ENCODE results near the gene MATK. TPM values are rescaled to one million over a fixed set of nuclear protein-coding genes. Genes with fewer than 3 reads are reported as not detected.

MATK gene
- 1 to 10 TPM in 1 of 4 donors, not detected in 3; 1.7 TPM for total RNA-seq

DNA sequence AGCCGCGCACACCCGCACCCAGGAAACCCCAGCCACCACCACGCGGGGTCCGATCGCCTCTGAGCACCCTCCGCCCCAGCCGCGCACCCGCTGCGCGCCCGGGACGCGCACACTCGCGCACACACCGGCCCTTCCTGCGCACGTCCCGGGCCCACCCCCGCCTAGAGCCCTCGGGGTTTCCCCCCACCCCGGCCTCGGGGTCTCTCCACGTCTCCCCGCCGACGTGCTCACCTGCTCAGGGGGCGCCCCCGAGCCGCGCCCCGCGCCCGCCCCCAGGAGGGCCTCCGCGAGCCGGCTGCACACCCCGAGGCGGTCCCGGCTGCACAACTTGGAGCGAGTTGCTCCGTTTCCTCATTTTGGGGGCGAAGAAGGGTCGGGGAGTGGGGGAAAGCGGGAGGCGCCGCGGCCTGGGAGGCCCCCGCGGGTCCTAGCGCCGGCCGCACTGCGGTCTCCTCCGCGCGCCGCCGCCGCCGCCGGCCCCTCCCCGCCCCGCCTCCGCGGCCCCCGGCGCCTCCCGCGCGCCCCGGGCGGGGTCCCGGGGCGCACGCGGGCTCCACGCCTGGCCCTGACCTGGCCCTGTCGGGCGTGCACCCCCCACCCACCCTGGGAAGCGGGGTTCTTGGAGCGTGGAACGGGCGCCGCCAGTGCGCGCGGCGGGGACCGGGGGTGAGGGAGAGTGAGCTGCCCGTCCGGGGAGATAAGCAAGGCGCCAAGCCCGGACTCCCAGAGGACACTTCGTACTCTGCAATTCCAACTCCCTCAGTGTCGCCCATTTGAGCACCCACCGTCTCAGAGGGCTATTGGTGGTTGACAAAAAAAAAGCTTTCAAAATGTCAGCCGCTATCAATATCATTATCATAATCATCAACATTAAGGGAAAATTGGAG is at the start of gene MATK:
Gene MATK (minus strand): TSS at position 444 of the 887 bp plus-strand sequence. CDS start 1,246 bp downstream, outside the sequence.
- Histone ChIP-seq H3K36me3 (no peaks in the 10 kb centered on the region), H3K27ac (no peak within 1 kb of the TSS), H3K4me1 (no peaks in the 10 kb centered on the region), H3K27me3 (peaks cover 33 to 49% (median 48%) of the 10 kb centered on the region in 3 donors), H3K4me3 (no peak within 1 kb of the TSS), H3K9me3 (peaks cover 0 to 13% (median 3%) of the 10 kb centered on the region in 3 donors)
- DNase-seq (no peak), ATAC-seq (no peak)
- TF ChIP-seq CTCF (IDR thresholded peaks at IDR 0.05 in 4 of 5, conservative IDR thresholded peaks at IDR 0.05 in 1 of 5) = no peak
- TF ChIP-seq POLR2A (IDR thresholded peaks at IDR 0.05) = no peak
- intact Hi-C loops (cut with DNase I; ENCODE audit: low total_unique reads) (no loop called here), in situ Hi-C loops (cut with MboI; ENCODE audit: low sequenced_read_pairs in 4 of 4) (no loop called here)

DNA sequence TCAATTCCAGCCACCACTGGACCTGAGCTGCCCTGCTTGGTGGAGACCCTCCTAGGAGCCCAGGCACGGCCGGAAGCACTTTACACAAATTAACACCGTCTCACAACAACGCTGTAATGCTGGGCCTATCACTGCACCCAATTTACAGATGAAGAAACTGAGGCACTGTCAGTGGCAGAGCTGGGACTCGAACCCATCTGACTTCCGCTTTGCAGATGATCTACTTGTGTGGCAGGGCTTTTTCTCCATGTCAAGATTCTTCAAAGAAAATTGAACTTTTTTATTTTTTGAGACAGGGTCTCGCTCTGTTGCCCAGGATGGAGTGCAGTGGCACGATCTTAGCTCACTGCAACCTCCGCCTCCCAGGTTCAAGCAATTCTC is 48.9 kb upstream of the MATK start:
- Histone ChIP-seq H3K4me3 (no peak overlapping the region), H3K27ac (no peak overlapping the region), H3K27me3 (peaks cover 17 to 41% (median 23%) of the 10 kb centered on the region in 3 donors), H3K9me3 (no peaks in the 10 kb centered on the region), H3K4me1 (no peaks in the 10 kb centered on the region), H3K36me3 (no peaks in the 10 kb centered on the region)
- intact Hi-C loops (cut with DNase I; ENCODE audit: low total_unique reads) = no loop called here
- DNase-seq = no peak
- in situ Hi-C loops (cut with MboI; ENCODE audit: low sequenced_read_pairs in 4 of 4) = no loop called here
- TF ChIP-seq CTCF (IDR thresholded peaks at IDR 0.05 in 4 of 5, conservative IDR thresholded peaks at IDR 0.05 in 1 of 5) (no peak), POLR2A (IDR thresholded peaks at IDR 0.05) (no peak)
- no peak for ATAC-seq

GRCh38 chr19:3834349-3835054 is 48.3 kb upstream of the MATK start:
- no peaks in the 10 kb centered on the region for H3K4me1 ChIP-seq
- DNase-seq = no peak
- in situ Hi-C loops (cut with MboI; ENCODE audit: low sequenced_read_pairs in 4 of 4) = no loop called here
- H3K27ac ChIP-seq = no peak overlapping the region
- intact Hi-C loops (cut with DNase I; ENCODE audit: low total_unique reads) = no loop called here
- H3K4me3 ChIP-seq = no peak overlapping the region
- H3K27me3 ChIP-seq = peaks cover 17 to 40% (median 22%) of the 10 kb centered on the region in 3 donors
- TF ChIP-seq CTCF (IDR thresholded peaks at IDR 0.05 in 4 of 5, conservative IDR thresholded peaks at IDR 0.05 in 1 of 5) = no peak
- no peak for TF ChIP-seq POLR2A (IDR thresholded peaks at IDR 0.05)
- no peak for ATAC-seq
- no peaks in the 10 kb centered on the region for H3K9me3 ChIP-seq
- H3K36me3 ChIP-seq = no peaks in the 10 kb centered on the region

GRCh38 chr19:3833578-3834348 is 47.6 kb upstream of the MATK start:
- no peak overlapping the region for H3K4me3 ChIP-seq
- TF ChIP-seq POLR2A (IDR thresholded peaks at IDR 0.05) (no peak), CTCF (IDR thresholded peaks at IDR 0.05 in 4 of 5, conservative IDR thresholded peaks at IDR 0.05 in 1 of 5) (no peak)
- no peaks in the 10 kb centered on the region for H3K4me1 ChIP-seq
- ATAC-seq (no peak), DNase-seq (no peak)
- H3K9me3 ChIP-seq = no peaks in the 10 kb centered on the region
- in situ Hi-C loops (cut with MboI; ENCODE audit: low sequenced_read_pairs in 4 of 4) = no loop called here
- H3K36me3 ChIP-seq = no peaks in the 10 kb centered on the region
- H3K27ac ChIP-seq = no peak overlapping the region
- H3K27me3 ChIP-seq = peaks cover 17 to 39% (median 22%) of the 10 kb centered on the region in 3 donors
- intact Hi-C loops (cut with DNase I; ENCODE audit: low total_unique reads) = no loop called here
